HUES64 (cell line): ENCODE measurements around the gene C19orf53.

ENCODE experiments used
- H3K27ac ChIP-seq: 2 replicates; pipeline ENCODE4 v1.7.0; 2013; ENCODE audit warnings: low read depth, low read length, inconsistent platforms
- H3K27me3 ChIP-seq: 2 replicates; pipeline ENCODE4 v1.6.1; 2013; ENCODE audit warnings: mild to moderate bottlenecking, low read length; ENCODE audit not compliant: insufficient read depth
- H3K36me3 ChIP-seq: 2 replicates; pipeline ENCODE4 v1.6.1; 2013; ENCODE audit warnings: mild to moderate bottlenecking, low read length; ENCODE audit not compliant: insufficient read depth
- H3K4me1 ChIP-seq: 2 replicates; pipeline ENCODE4 v1.6.1; 2013; ENCODE audit warnings: mild to moderate bottlenecking, low read length, moderate library complexity; ENCODE audit not compliant: insufficient read depth
- H3K4me3 ChIP-seq: 2 replicates; pipeline ENCODE4 v1.5.1; 2013; ENCODE audit warnings: mild to moderate bottlenecking, low read length, moderate library complexity
- H3K9ac ChIP-seq: 2 replicates; pipeline ENCODE4 v1.6.1; 2013; ENCODE audit warnings: mild to moderate bottlenecking, low read depth, low read length
- H3K9me3 ChIP-seq: 2 replicates; pipeline ENCODE4 v1.6.1; 2013; ENCODE audit warnings: low read depth, low read length; ENCODE audit not compliant: insufficient read depth
- WGBS: fragments of 150-250, 120-280 bp; methylation state at CpG from one replicate; pipeline ENCODE4 v1.1.7; 2013; ENCODE audit warnings: missing lambda C conversion rate; 5-methylcytosine and 5-hydroxymethylcytosine counted together

Gene C19orf53

DNA sequence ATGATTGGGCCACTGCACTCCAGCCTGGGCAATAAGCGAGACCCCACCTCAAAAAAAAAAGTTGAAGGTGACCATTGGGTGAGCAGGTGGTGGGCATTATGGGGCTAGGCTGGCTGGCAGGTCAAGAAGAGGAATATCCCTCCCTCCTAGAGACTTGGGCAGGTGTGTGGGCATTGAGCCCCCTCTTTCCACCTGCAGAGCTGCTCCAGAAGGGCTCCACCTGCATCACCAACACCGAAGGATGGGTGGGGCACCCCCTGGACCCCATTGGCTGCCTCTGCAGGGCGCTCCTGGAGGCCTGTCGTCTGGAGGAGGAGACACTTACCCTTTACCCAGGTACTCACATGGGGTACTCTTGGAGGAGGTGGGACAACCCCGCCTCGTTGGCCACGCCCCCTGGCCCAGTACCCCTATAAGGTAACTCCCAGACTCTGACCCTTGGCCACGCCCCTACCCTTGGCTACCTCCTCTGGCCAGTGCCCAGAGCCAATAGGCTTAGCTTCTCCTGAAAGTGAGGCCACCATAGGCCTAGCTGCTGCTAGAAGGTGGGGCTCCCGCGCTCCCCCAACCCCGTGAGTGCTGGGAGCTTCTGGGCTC, 42.9 kb downstream of the C19orf53 start:
- 67% methylated on average over 11 of the region's 11 CpGs for WGBS
- H3K27me3 ChIP-seq = no peaks in the 10 kb centered on the region
- peak overlapping the region; percentile 62 for H3K9ac ChIP-seq
- H3K4me3 ChIP-seq = peak overlapping the region; percentile 53
- H3K27ac ChIP-seq = peak overlapping the region; percentile 88; the same call in 1 of the 2 replicates
- H3K36me3 ChIP-seq = peaks cover 44% of the 10 kb centered on the region
- no peaks in the 10 kb centered on the region for H3K9me3 ChIP-seq
- no peaks in the 10 kb centered on the region for H3K4me1 ChIP-seq

DNA sequence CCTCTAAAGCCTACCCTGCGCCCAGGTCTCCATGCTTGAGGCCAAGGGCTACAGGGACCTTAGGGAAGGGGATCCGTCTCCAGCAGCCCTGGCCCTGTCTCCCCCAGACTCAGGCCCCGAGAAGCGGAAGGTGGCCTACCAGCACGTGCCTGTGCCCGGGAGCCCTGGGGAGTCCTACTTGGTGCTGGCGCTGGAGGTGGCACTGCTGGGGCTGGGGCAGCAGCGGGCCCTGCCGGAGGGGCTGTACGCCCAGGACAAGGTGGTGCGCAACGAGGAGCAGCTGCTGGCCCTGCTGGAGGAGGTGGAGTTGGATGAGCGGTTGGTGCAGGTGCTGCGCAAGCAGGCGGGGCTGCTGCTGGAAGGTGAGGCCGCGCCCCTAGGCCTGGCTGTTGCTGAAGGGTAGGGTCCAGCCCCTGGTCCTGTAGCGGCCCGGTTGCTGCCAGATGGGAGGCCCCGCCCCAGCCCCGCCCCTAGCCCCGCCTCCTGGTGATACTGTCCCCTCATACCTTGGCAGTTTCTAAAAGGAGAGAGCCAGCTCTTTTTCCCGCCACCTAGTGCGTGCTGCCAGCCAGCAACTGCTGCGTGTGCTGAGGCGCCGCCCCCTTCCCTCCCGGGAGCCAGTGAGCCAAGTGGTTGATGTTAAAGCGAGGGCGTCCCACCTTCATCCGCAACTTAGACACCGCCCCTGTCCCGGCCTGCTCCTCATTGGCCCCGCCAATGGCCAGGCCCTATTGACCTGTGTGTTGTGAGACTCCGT, 43.5 kb downstream of the C19orf53 start:
- H3K4me3 ChIP-seq = peak overlapping the region; percentile 53
- H3K27ac ChIP-seq = peak overlapping the region; percentile 88; the same call in 1 of the 2 replicates

DNA sequence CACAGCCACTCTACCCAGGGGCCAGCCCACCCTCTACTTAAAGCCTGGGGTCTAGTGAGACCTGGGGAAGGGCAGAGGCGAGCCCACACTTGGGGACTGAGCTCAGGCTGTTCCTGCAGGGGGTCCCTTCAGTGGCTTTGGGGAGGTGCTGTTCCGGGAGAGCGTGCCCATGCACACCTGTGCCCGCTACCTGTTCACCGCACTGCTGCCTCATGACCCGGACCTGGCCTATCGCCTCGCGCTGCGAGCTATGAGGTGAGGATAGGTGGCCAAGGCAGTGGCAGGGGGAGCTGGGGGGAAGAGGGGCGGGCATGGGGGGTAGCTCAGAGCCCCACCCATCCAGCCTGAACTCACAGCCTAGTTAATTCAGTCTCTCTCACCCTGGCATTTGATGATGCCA, 45.0 kb downstream of the C19orf53 start:
- Histone ChIP-seq H3K27me3 (no peaks in the 10 kb centered on the region), H3K27ac (no peak overlapping the region), H3K4me3 (no peak overlapping the region), H3K4me1 (no peaks in the 10 kb centered on the region), H3K36me3 (peaks cover 45% of the 10 kb centered on the region), H3K9me3 (no peaks in the 10 kb centered on the region), H3K9ac (no peak overlapping the region)
- WGBS = 97% methylated on average over 10 of the region's 11 CpGs

More for the DNA sequence above, 43.5 kb downstream of the C19orf53 start:
- no peaks in the 10 kb centered on the region for H3K27me3 ChIP-seq
- H3K9me3 ChIP-seq = no peaks in the 10 kb centered on the region
- H3K4me1 ChIP-seq = no peaks in the 10 kb centered on the region
- H3K9ac ChIP-seq = peak overlapping the region; percentile 62
- 30% methylated on average over 35 of the region's 35 CpGs for WGBS
- peaks cover 44% of the 10 kb centered on the region for H3K36me3 ChIP-seq

DNA sequence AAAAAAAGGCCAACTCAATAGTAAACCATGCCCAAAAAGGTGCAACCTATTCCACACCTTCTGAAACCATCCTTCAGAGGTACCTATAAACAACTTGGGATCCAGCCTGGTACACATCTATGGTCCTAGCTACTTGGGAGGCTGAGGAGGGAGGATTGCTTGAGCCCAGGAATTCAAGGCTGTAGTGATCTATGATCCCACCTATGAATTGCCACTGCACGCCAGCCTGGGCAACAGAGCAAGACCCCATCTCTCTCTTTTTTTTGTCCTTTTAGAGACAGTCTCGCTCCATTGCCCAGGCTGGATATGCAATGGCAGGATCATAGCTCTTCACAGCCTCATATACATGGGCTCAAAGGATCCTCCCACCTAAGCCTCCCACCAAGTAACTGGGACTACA, 47.0 kb downstream of the C19orf53 start:
- H3K9ac ChIP-seq = no peak overlapping the region
- WGBS = 94% methylated on average over 2 of the region's 2 CpGs
- no peaks in the 10 kb centered on the region; the same call in 1 of the 2 replicates for H3K4me1 ChIP-seq
- no peak overlapping the region for H3K4me3 ChIP-seq
- H3K27me3 ChIP-seq = no peaks in the 10 kb centered on the region
- peaks cover 44% of the 10 kb centered on the region for H3K36me3 ChIP-seq
- H3K9me3 ChIP-seq = no peaks in the 10 kb centered on the region
- no peak overlapping the region for H3K27ac ChIP-seq

DNA sequence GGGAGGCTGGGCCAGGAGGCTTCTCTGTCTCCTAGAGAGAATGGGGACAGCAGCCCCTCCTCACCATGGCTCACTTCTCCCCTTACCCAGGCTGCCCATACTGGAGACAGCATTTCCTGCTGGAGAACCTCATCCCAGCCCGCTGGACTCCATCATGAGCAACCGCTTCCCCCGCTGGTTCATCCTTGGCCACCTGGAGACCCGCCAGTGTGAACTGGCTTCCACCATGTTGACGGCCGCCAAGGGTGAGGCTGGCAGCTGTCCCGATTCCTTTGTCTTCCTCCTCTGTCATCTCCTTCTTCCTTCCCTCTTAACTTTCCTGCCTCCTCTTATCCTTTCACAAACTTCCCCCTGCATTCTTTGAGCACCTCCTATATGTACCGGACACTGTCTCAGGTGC, 49.0 kb downstream of the C19orf53 start:
- peaks cover 51% of the 10 kb centered on the region for H3K36me3 ChIP-seq
- H3K4me3 ChIP-seq = no peak overlapping the region
- no peaks in the 10 kb centered on the region for H3K9me3 ChIP-seq
- H3K27ac ChIP-seq = no peak overlapping the region
- no peak overlapping the region for H3K9ac ChIP-seq
- H3K4me1 ChIP-seq = no peaks in the 10 kb centered on the region; the same call in 1 of the 2 replicates
- 95% methylated on average over 8 of the region's 8 CpGs for WGBS
- no peaks in the 10 kb centered on the region for H3K27me3 ChIP-seq

DNA sequence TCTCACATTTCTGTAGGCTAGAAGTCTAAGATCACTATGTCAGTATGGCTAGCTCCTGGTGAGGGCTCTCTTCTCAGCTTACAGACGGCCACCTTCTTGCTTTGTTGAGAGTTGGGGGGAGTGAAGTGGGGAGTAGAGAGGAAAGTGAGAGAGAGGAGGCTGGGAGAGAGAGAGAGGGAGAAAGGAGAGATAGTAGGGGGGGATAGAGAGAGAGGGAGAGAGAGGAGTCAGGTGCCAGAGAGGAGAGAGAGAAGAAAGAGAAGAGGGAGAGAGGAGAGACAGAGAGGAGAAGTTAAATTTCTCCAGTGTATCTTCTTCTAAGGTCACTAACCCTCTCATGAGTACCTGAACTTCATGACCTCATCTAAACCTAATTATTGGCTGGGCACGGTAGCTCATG, 49.6 kb downstream of the C19orf53 start:
- WGBS = 91% methylated on average over 2 of the region's 2 CpGs
- peaks cover 57% of the 10 kb centered on the region for H3K36me3 ChIP-seq

DNA sequence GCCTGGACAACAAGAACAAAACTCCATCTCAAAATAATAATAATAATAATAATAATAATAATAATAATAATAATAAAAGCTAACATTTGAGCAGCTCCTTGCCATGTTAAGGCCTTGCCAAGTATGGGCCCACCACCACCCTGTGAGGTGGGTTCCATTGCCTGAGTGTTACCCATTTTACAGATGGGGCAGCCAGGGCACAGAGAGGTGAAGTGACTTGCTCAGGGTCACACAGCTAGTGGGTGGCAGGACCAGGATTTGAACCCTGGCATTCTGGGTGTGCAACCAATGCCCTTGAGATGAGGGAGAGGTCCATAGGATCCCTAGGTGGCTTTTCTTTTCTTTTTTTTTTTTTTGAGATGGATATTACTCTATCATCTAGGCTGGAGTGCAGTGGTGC, 50.4 kb downstream of the C19orf53 start:
- Histone ChIP-seq H3K36me3 (peaks cover 60% of the 10 kb centered on the region), H3K27ac (no peak overlapping the region), H3K27me3 (no peaks in the 10 kb centered on the region), H3K4me1 (no peaks in the 10 kb centered on the region; the same call in 1 of the 2 replicates), H3K4me3 (no peak overlapping the region), H3K9me3 (no peaks in the 10 kb centered on the region), H3K9ac (no peak overlapping the region)

More for the DNA sequence above, 49.6 kb downstream of the C19orf53 start:
- Histone ChIP-seq H3K27ac (no peak overlapping the region), H3K4me1 (no peaks in the 10 kb centered on the region; the same call in 1 of the 2 replicates), H3K27me3 (no peaks in the 10 kb centered on the region), H3K9me3 (no peaks in the 10 kb centered on the region), H3K9ac (no peak overlapping the region), H3K4me3 (no peak overlapping the region)

DNA sequence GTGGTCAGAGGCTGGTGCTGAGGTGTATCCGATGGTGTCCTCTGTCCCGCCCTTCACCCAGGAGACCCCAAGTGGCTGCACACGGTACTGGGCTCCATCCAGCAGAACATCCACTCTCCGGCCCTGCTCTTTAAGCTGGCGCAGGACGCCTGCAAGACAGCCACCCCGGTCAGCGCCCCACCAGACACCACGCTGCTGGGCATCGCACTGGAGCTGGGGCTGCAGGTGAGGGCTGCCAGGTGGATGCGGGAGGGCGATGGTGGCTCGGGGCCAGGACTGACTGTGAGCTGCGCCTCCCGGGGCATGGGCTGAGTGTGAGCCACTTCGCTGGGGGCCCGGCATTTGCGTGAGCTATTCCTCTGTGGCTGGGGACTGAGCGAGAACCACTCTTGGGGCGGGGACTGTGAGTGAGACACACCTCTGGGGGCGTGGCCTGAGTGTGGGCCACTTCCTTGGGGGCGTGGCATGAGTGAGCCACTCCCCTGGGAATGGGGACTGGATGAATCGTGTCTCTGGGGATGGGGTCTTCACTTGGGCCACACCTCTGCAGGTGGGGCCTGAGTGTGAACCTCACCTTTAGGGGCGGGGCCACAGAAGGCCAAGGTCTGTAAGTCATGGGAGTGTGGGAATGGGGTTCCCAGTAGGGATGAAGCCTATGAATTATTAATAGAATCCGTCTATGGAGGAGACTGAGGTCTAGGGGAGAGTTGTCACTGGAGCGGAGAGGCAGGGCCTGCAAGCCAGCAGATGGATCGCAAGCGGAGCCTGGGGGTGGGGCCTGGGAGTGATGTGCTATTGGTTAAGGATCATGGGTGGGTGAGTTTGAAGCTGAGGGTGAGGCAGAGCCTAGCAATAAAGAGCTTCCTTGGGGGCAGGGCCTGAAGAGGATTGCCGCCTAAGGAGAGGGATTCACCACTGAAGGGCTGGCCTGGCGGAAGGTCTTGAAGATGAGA, 51.5 kb downstream of the C19orf53 start:
- H3K9me3 ChIP-seq = no peaks in the 10 kb centered on the region
- H3K9ac ChIP-seq = no peak overlapping the region
- no peaks in the 10 kb centered on the region; the same call in 1 of the 2 replicates for H3K4me1 ChIP-seq
- H3K27me3 ChIP-seq = no peaks in the 10 kb centered on the region
- no peak overlapping the region for H3K4me3 ChIP-seq
- 87% methylated on average over 30 of the region's 30 CpGs for WGBS
- H3K36me3 ChIP-seq = peaks cover 60% of the 10 kb centered on the region
- H3K27ac ChIP-seq = peak overlapping the region; percentile 57; the same call in 1 of the 2 replicates

DNA sequence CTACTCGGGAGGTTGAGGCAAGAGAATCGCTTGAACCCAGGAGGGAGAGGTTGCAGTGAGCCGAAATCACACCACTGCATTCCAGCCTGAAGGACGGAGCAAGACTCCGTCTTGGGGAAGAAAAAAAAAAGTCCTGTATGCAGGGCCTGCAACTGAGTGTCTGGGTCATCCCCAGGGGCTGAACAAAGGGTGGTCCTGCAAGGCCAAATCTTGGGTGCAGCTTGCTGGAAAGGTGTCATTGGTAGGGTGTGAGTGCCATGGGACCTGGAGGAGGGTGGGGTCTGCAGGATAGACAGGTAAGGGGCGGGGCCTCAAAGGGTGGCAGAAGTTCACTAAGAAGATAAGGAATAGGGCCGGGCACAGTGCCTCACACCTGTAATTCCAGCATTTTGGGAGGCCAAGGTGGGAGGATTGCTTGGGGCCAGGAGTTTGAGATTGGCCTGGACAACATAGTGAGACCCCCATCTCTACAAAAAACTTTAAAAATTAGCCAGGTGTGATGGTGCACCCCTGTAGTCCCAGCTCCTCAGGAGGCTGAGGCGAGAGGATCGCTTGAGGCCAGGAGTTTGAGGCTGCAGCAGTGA, 52.5 kb downstream of the C19orf53 start:
- Histone ChIP-seq H3K27ac (no peak overlapping the region), H3K9me3 (no peaks in the 10 kb centered on the region), H3K4me3 (no peak overlapping the region), H3K27me3 (no peaks in the 10 kb centered on the region), H3K9ac (no peak overlapping the region), H3K4me1 (no peaks in the 10 kb centered on the region; the same call in 1 of the 2 replicates), H3K36me3 (peaks cover 55% of the 10 kb centered on the region)
- 94% methylated on average over 9 of the region's 9 CpGs for WGBS

DNA sequence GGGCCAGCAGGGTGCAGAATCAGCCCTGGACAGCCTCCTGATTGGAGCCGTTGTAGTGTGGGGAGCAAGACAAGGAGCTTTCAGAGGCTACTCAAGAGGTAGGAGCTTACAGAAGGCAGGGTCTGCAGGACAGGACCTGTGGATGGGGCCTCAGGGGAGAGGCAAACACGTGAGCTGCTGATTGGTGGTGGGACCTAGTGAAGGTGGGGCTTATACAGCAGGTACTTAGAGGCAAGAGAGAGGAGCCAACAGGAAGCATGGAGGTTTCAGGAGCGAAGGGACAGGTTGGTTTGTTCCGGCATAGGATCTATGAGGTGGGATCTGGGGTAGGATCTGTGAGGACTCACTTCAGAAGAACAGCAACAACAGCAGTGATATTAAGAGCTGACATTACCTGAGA, 53.4 kb downstream of the C19orf53 start:
- Histone ChIP-seq H3K4me3 (no peak overlapping the region), H3K4me1 (no peaks in the 10 kb centered on the region; the same call in 1 of the 2 replicates), H3K27me3 (no peaks in the 10 kb centered on the region), H3K36me3 (peaks cover 48% of the 10 kb centered on the region), H3K9me3 (no peaks in the 10 kb centered on the region), H3K27ac (no peak overlapping the region), H3K9ac (no peak overlapping the region)
- WGBS = 78% methylated on average over 4 of the region's 4 CpGs
